HAP-1 (cell line): ENCODE data around the gene PTGR2.
"Not testable (repeated sequence)": the region's sequence is repeated elsewhere in the genome, so short reads cannot be mapped to it uniquely, and the experiment has no call there.

Experiments used
- DNase-seq, 2 experiments: peaks; one replicate each; pipeline ENCODE4 v3.0.0-alpha.2; 2016 to 2020; ENCODE audit warnings: low spot score in 2 of 2
- H3K27me3 ChIP-seq: fragments of 250-450 bp; sonication (Bioruptor Pico); 2 replicates; pipeline ENCODE4 v1.5.1; 2020; ENCODE audit warnings: low read depth, mild to moderate bottlenecking, moderate library complexity
- H3K36me3 ChIP-seq: fragments of 250-450 bp; sonication (Bioruptor Pico); replicated peaks from 2 replicates; pipeline ENCODE4 v1.5.1; 2020; ENCODE audit warnings: mild to moderate bottlenecking
- H3K4me1 ChIP-seq: fragments of 250-450 bp; sonication (Bioruptor Pico); 2 replicates; pipeline ENCODE4 v1.5.1; 2020; ENCODE audit warnings: mild to moderate bottlenecking
- H3K4me3 ChIP-seq: fragments of 250-450 bp; sonication (Bioruptor Pico); 2 replicates; pipeline ENCODE4 v1.5.1; 2020; ENCODE audit warnings: mild to moderate bottlenecking, moderate library complexity
- H3K9me3 ChIP-seq: fragments of 250-450 bp; sonication (Bioruptor Pico); 2 replicates; pipeline ENCODE4 v1.5.1; 2020; ENCODE audit warnings: mild to moderate bottlenecking, moderate library complexity
- in situ Hi-C: fragments of 300-500 bp; cut with MboI; formaldehyde crosslinking; loops from 3 replicates; pipeline ENCODE4 v1.14.3; 2020; ENCODE audit warnings: low sequenced_read_pairs, inconsistent platforms, mixed read lengths

Gene PTGR2

GRCh38 chr14:73823339-73823885 is 28.2 kb upstream of the PTGR2 start:
- peaks cover 25% of the 10 kb centered on the region for H3K4me1 ChIP-seq
- in situ Hi-C loops, result no loop called here
- DNase-seq, result no peak

GRCh38 chr14:73824127-73824526 is 27.5 kb upstream of the PTGR2 start:
- H3K27me3 ChIP-seq, result no peaks in the 10 kb centered on the region
- peak; percentile 55 to 85 for DNase-seq
- in situ Hi-C loops, result no loop called here
- no peaks in the 10 kb centered on the region for H3K36me3 ChIP-seq
- no peaks in the 10 kb centered on the region for H3K9me3 ChIP-seq
- H3K4me3 ChIP-seq, result no peak overlapping the region
- peaks cover 25% of the 10 kb centered on the region for H3K4me1 ChIP-seq

More at GRCh38 chr14:73823339-73823885, 28.2 kb upstream of the PTGR2 start:
- H3K9me3 ChIP-seq, result no peaks in the 10 kb centered on the region
- H3K27me3 ChIP-seq, result no peaks in the 10 kb centered on the region
- H3K4me3 ChIP-seq, result no peak overlapping the region
- H3K36me3 ChIP-seq, result no peaks in the 10 kb centered on the region

GRCh38 chr14:73824536-73824935 is 27.1 kb upstream of the PTGR2 start:
- peak in 1 of 2 experiments; percentile 51 for DNase-seq
- Histone ChIP-seq H3K4me3 (no peak overlapping the region), H3K27me3 (no peaks in the 10 kb centered on the region), H3K9me3 (no peaks in the 10 kb centered on the region), H3K36me3 (no peaks in the 10 kb centered on the region), H3K4me1 (peaks cover 25% of the 10 kb centered on the region)
- in situ Hi-C loops, result no loop called here

- Histone ChIP-seq H3K36me3 (no peaks in the 10 kb centered on the region), H3K9me3 (no peaks in the 10 kb centered on the region), H3K27me3 (no peaks in the 10 kb centered on the region), H3K4me1 (peaks cover 25% of the 10 kb centered on the region), H3K4me3 (no peak overlapping the region)
- in situ Hi-C loops, result loop anchor here (5.0 kb wide), 1 partner anchor 98 kb away; no protein-coding TSS in a partner anchor
- DNase-seq, result peak; percentile 78 to 96
These were observed 26.0 kb upstream of the PTGR2 start for GRCh38 chr14:73825551-73826188.

GRCh38 chr14:73827190-73827589 is 24.4 kb upstream of the PTGR2 start:
- in situ Hi-C loops, result loop anchor here (5.0 kb wide), 1 partner anchor 100 kb away; no protein-coding TSS in a partner anchor
- H3K36me3 ChIP-seq, DNase-seq, H3K27me3 ChIP-seq, H3K9me3 ChIP-seq, H3K4me3 ChIP-seq: not testable (repeated sequence)
- H3K4me1 ChIP-seq, result peaks cover 25% of the 10 kb centered on the region

- Histone ChIP-seq H3K9me3 (no peaks in the 10 kb centered on the region), H3K4me3 (no peak overlapping the region), H3K4me1 (peaks cover 16% of the 10 kb centered on the region), H3K27me3 (no peaks in the 10 kb centered on the region), H3K36me3 (no peaks in the 10 kb centered on the region)
- DNase-seq, result no peak
- in situ Hi-C loops, result loop anchor here (5.0 kb wide), 1 partner anchor 102 kb away; no protein-coding TSS in a partner anchor
These were observed 22.6 kb upstream of the PTGR2 start for GRCh38 chr14:73829071-73829470.

GRCh38 chr14:73829526-73830431 is 21.9 kb upstream of the PTGR2 start:
- in situ Hi-C loops, result loop anchor here (5.0 kb wide), 1 partner anchor 102 kb away; no protein-coding TSS in a partner anchor
- peaks cover 10% of the 10 kb centered on the region for H3K4me1 ChIP-seq
- H3K4me3 ChIP-seq, result no peak overlapping the region
- H3K27me3 ChIP-seq, result no peaks in the 10 kb centered on the region
- H3K9me3 ChIP-seq, result no peaks in the 10 kb centered on the region
- no peak for DNase-seq
- H3K36me3 ChIP-seq, result no peaks in the 10 kb centered on the region

- no peaks in the 10 kb centered on the region for H3K9me3 ChIP-seq
- H3K36me3 ChIP-seq, result no peaks in the 10 kb centered on the region
- no peak overlapping the region for H3K4me3 ChIP-seq
- in situ Hi-C loops, result no loop called here
- DNase-seq, result no peak
- H3K4me1 ChIP-seq, result peaks cover 10% of the 10 kb centered on the region
- no peaks in the 10 kb centered on the region for H3K27me3 ChIP-seq
These were observed 18.6 kb upstream of the PTGR2 start for GRCh38 chr14:73833034-73833433.

- H3K36me3 ChIP-seq, result no peaks in the 10 kb centered on the region
- H3K4me3 ChIP-seq, result no peak overlapping the region
- no peaks in the 10 kb centered on the region for H3K9me3 ChIP-seq
- no peaks in the 10 kb centered on the region for H3K27me3 ChIP-seq
- peaks cover 10% of the 10 kb centered on the region for H3K4me1 ChIP-seq
- DNase-seq, result no peak
- in situ Hi-C loops, result no loop called here
These were observed 17.9 kb upstream of the PTGR2 start for GRCh38 chr14:73833530-73834260.

GRCh38 chr14:73834261-73834625 is 17.4 kb upstream of the PTGR2 start:
- in situ Hi-C loops, result no loop called here
- H3K4me3 ChIP-seq, result no peak overlapping the region
- H3K9me3 ChIP-seq, result no peaks in the 10 kb centered on the region

GRCh38 chr14:73838293-73839034 is 13.2 kb upstream of the PTGR2 start:
- H3K27me3 ChIP-seq, DNase-seq, H3K4me3 ChIP-seq, H3K36me3 ChIP-seq, in situ Hi-C loops, H3K9me3 ChIP-seq: not testable (repeated sequence)
- H3K4me1 ChIP-seq, result peaks cover 10% of the 10 kb centered on the region

More at GRCh38 chr14:73834261-73834625, 17.4 kb upstream of the PTGR2 start:
- Histone ChIP-seq H3K4me1 (peaks cover 10% of the 10 kb centered on the region), H3K27me3 (no peaks in the 10 kb centered on the region), H3K36me3 (no peaks in the 10 kb centered on the region)
- no peak for DNase-seq

- in situ Hi-C loops, result no loop called here
These were observed 9.4 kb upstream of the PTGR2 start for GRCh38 chr14:73842201-73842600.

GRCh38 chr14:73842851-73843250 is 8.8 kb upstream of the PTGR2 start:
- no peak for DNase-seq
- Histone ChIP-seq H3K36me3 (no peaks in the 10 kb centered on the region), H3K4me3 (no peak overlapping the region), H3K4me1 (no peaks in the 10 kb centered on the region), H3K9me3 (no peaks in the 10 kb centered on the region), H3K27me3 (no peaks in the 10 kb centered on the region)
- in situ Hi-C loops, result no loop called here

More at GRCh38 chr14:73842201-73842600, 9.4 kb upstream of the PTGR2 start:
- Histone ChIP-seq H3K27me3 (no peaks in the 10 kb centered on the region), H3K9me3 (no peaks in the 10 kb centered on the region), H3K4me1 (peaks cover 3% of the 10 kb centered on the region), H3K36me3 (no peaks in the 10 kb centered on the region), H3K4me3 (no peak overlapping the region)
- DNase-seq, result no peak
